ENCODE data around the gene NELL1. TPM values are rescaled to one million over a fixed set of nuclear protein-coding genes. Genes with fewer than 3 reads are reported as not detected.
"Not testable (repeated sequence)": the region's sequence is repeated elsewhere in the genome, so short reads cannot be mapped to it uniquely, and the experiment has no call there.

Gene NELL1
- polyA plus RNA-seq, 5 donors: 0.28 to 2.5 (median 0.54) TPM

DNA sequence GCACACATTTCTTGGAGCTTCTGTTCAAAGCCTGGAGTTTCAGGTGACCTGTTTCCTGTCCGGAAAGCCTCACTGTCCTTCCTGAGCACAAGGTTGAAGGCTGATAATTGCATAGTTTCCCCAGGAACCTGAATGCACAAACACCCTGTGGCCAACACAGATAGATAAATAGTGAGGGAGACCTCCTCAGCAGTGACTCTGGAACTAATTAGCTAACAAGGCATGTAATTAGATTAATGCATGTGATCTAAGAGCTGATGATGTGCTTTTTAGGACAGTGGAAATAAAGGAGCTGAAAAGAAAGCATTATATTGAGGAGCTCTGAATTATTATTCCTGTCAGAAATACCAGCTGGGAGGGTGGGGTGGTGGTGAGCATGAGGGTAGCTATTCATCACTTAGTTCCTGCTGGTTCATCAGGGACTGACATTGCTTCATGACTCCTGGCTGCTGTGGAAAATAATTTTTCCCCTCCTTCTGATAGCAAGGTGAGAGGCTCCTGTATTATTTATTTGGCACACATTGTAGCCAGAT lies 101.1 kb downstream of the NELL1 start:
- no peak for DNase-seq

DNA sequence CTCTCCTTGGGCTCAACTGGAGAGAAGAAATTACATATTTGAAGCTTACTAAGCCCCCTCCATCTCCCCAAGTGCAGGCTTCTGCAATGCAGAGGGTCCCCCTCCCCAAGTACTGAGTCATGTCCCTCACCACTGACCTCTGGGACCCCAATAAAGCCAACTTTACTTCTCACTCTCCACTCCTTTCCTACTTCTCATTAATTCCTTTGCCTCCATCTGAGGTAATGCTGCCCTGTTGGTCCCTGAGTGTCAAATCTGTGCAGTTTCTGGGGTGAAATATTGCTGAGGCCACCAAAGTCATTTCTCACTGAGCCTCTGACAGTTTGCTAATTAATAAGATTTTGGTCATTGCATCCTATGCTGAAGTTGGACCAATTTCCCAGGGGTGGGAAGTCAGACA lies 101.6 kb downstream of the NELL1 start:
- DNase-seq: no peak

- DNase-seq: no peak
Observed at GRCh38 chr11:20771681-20772080, 102.3 kb downstream of the NELL1 start.

- no peak for DNase-seq
Observed at GRCh38 chr11:20775331-20775730, 105.9 kb downstream of the NELL1 start.

DNA sequence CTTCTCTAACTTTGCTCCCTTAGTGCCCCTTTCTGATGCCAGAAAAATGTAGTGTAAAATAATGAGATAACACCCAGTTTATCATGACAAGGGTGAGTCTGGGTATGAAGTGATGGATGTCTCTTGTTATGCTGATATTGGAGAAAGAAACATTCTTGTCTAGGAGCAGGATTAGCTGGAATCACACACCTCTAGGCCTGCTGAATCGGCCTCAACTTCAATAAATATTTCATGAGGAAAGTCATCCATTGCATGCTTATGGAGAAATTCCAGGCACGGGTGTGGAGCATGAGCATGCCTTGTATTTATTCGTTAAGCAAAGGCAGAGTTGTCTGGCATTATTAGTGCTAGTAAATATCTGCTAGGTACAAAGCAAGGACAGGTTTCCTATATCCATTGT lies 113.4 kb downstream of the NELL1 start:
- no peak for DNase-seq

- no peak for DNase-seq
Observed at GRCh38 chr11:20783220-20783619, 113.8 kb downstream of the NELL1 start.

DNA sequence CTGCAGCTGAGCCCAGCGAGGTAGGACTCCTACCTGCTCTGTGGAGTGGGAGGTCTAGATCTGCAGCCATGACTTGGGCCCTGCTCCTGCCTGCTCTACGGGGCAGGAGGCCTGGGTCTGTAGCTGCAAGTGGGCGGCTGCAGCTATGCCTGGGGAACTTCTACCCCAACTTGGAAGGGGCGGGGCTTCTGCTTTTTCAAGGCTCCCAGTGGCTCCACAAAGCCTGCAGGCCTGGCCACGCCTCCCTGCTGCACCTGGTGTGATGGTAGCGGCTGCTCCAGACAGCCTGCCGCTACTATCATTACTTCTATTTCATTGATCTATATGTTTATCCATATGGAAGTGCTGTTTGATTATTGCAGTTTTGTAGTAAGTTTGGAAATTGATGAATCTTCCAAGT lies 121.2 kb downstream of the NELL1 start:
- no peak for DNase-seq

DNA sequence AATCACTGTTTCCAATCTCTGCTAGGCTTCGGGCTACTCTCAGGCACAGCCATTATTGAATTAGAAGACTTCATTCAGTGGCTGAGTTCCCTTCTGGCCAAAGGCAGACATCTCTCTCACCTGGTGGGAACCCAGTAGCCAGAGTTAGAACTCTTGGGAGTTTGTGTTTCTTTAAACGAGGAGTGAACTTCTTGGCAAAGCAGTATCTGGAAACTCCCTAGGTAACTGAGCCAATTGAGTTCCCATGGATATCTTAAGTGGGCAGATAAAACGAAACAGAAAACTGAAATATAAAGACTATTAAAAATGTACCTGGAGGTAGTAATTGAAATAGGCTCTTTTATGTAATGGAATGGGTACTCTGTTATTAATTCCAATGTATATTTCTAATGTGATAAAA lies 125.6 kb downstream of the NELL1 start:
- DNase-seq: no peak

DNA sequence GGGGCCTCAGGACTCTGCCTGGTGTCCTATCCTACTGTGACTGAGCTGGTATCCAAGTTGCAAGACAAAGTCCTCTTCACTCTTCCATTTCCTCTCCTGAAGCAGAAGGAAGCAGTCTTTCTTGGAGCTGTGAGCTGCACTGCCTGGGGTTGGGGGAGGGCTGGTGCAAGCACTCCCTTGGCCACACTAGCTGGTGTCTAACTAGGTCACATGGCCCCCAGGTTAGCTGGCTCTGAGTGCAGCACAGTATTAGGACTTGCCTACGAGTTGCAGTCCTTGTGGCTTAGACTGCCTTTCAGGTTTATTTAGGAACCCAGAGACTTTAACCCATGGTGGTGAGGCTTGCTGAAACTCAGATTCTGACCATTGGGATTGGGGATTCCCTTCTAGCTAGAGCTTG lies 138.9 kb downstream of the NELL1 start:
- no peak for DNase-seq

- DNase-seq: no peak
Observed at GRCh38 chr11:20821046-20821445, 151.7 kb downstream of the NELL1 start.

DNA sequence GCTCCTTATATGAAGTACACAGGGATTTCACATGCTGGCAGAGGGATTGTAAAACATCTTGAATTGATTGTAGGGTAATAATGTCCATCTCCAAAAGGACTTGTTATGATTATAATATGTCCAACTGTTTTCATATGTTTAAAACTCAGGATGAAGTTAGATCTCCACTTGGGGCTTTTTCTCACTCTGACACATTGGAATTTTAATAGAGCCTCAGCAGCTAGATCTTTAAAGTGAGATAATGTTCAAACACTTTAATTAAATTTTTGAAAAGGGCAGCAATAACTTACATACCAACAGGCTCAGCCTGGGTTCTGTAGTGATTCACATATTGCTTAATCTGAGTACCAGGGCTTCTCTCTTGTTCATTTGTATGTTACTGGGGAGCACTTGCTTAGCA lies 152.1 kb downstream of the NELL1 start:
- DNase-seq: no peak

DNA sequence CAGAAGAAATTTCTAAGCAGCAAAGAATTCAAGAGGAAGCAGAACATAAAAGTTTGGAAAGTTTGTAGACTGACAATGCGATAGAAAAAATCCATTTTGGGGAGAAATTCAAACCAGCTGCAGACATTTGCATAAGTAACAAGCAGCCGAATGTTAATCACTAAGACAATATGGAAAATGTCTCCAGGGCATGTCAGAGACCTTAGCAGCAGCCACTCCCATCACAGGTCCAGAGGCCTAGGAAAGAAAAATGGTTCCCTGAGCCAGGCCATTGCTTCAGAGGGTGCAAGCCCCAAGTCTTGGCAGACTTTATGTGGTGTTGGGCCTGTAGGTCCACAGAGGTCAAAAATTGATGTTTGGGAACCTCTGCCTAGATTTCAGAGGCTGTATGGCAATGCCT lies 155.4 kb downstream of the NELL1 start:
- no peak for DNase-seq

DNA sequence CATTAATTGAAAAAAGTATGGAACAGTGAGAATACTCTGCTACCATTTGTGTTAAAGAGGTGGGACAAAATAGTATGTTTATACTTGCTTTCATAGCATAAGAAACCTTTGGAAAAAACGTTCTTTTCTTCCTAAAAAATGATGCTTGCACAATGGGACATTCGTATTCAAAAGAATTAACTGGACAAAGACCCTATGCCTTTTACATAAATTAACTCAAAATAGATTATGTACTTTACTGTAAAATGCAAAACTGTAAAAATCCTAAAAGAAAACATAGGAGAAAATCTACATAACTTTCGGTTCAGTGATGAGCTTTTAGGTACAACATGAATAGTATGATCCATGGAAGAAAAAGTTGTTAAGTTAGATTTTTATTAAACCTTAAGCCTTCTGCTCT lies 166.2 kb downstream of the NELL1 start:
- no peak for DNase-seq

DNA sequence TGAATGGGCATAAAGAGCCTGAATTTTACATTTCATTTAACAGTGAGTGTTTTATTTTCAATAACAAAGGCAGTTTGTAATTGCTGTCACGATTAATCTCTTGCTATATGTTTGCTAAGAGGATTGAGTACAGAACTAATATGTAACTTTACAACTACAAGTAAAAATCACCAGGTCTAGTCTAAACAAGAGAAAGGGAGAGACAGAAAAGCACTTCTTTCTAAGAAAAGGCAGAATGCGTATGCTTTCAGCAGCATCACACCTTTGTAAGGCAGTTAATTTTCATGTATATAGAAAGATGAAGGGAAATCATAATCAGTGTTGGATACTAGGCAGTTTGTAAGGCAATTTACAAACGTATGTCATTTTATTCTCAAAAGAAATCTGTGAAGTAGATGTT lies 169.8 kb downstream of the NELL1 start:
- no peak for DNase-seq

DNA sequence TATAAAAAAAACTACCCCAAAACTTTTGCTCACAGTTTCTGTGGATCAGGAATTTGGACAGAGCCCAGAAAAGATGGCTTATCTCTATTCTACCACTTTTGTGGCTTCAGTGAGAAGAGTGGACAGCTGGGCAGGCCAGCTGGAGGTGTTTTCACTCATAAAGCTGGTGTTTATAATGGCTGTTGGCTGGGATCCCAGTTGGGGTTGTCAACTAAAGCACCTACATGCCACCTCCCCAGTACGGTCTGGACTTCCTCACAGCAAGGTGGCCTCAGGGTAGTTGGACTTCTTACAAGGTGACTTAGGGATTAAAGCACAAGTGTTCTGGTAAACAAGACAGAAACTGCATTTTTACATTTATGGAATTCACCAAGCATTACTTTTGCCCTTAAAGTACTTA lies 171.0 kb downstream of the NELL1 start:
- no peak for DNase-seq

DNA sequence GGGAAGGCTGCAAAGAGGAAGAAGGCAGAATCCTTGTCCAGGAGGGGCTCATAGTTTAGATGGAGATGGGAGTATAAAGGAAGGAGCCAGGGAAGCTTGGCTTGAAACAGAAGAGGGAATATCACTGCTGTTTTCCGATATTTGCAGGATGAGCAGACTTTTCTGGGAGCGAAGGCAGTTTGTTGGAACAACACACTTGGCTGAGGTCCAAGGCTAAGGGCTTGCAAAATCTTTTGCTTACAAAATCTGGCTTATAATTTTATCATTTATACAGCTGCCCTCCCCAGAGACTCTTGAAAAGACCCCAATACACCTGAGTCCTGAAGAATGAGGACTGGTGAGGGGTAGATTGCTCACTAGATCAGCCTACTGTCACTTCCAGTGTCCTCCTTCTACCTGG lies 174.8 kb downstream of the NELL1 start:
- no peak for DNase-seq

- DNase-seq: no peak
Observed at GRCh38 chr11:20844630-20845029, 175.2 kb downstream of the NELL1 start.

DNA sequence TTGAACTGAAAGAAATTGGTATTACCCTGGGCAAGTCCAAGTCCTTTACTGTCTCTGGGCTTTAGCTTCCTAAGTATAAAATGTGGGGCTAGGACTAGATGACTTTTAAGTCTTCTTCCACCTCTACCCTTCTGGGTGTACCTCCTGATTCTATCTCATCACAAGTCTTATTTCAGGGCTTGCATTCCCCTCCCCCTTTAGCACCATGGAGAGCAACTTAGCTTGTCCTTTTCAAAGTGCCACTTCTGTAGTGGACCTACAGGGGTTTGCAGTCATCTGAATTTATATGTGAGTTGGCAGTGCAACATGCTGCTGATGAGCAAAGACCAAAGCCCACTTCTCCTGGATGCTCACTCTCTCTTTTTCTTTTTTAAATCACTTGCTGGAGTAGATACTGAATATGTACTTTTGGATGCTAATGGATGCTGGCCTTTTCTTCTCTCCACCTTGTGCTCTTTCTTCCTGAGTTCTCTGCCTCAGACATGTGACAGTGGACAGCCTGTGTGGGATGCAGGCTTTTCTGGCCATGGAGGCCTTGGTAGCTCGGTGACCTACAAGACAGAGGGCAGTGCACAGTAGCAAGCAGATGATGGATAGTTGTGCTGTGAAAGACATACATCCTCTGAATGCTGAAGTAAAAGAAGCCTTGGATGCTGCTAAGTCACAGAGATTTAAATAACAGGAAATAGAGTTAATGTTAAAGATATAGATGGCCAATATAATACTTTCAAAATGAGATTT lies 185.0 kb downstream of the NELL1 start:
- DNase-seq: peak in 1 of 2 donors; percentile 1

- DNase-seq: no peak
Observed at GRCh38 chr11:20861322-20861721, 191.9 kb downstream of the NELL1 start.

DNA sequence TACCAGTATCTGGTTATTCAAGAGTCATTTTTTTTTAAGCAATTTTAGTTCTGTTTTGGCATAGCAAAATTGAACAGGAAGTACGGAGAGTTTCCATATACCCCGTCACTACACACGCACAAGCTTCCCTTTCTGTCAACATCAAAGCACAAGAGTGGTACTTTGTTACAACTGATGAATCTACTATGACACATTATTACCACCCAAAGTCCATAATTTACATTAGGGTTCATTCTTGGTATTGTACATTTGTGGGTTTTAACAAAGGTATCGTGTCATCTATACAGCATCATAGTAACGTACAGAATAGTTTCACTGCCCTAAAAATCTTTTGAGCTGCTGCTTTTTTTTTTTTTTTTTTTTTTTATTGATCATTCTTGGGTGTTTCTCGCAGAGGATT lies 192.9 kb downstream of the NELL1 start:
- not testable (repeated sequence) for DNase-seq

GRCh38 chr11:20864628-20865027 lies 195.2 kb downstream of the NELL1 start:
- DNase-seq: no peak

DNA sequence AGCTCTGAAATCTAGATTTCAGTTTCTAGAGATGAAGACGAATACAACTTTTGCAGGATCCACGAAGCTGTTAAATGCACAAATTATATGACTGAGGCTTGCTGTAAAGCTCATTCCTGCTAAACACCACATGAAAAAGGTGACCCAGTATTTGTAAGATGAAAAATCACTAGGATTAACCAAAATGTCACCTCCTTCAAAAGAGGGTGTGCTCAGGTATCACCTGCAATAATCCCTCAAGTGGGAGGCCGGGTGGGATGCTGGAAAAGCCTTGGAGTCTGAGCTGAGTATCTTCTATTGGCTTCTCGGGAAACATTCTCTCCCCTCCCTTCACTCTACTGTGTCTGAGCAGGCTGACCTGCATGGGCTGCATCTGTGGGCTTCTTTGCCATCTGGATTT lies 195.8 kb downstream of the NELL1 start:
- DNase-seq: no peak

GRCh38 chr11:20869123-20869522 lies 199.7 kb downstream of the NELL1 start:
- no peak for DNase-seq

- peak in 1 of 2 donors; percentile 1 for DNase-seq
Observed at GRCh38 chr11:20873054-20873453, 203.7 kb downstream of the NELL1 start.
